ENCODE results near the gene MBD2.
"Not testable (repeated sequence)": the region's sequence is repeated elsewhere in the genome, so short reads cannot be mapped to it uniquely, and the experiment has no call there.

The MBD2 gene, protein sequence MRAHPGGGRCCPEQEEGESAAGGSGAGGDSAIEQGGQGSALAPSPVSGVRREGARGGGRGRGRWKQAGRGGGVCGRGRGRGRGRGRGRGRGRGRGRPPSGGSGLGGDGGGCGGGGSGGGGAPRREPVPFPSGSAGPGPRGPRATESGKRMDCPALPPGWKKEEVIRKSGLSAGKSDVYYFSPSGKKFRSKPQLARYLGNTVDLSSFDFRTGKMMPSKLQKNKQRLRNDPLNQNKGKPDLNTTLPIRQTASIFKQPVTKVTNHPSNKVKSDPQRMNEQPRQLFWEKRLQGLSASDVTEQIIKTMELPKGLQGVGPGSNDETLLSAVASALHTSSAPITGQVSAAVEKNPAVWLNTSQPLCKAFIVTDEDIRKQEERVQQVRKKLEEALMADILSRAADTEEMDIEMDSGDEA

DNA sequence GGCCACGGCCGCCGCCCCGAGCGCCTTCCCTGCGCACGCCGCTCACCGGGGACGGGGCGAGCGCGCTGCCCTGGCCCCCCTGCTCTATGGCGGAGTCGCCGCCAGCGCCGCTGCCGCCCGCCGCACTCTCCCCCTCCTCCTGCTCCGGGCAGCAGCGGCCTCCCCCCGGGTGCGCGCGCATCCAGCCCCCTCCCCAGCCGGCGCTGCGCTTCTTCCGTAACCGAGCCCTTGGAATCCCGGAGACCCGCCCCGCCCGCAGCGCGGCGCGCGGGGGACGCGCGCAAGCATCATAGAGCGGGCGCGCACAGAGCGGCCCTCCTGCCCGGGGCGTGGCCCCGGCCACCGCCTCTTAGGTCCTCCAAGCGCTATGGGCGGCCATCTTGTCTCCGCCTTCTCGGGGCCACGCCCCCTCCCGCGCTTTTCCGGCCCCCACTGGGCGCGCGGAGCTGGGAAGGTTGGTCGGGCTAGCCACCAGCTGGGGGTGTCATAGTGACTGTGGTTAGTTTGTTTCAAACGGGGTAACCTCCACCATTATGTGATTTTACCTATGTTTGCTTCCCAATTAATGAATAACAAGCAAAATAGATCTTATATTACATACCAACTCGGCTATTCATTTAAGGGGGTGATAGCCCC, at the start of gene MBD2:
Gene MBD2 (minus strand): TSS at position 291 of the 636 bp plus-strand sequence. CDS start 110 bp downstream, at position 181.
- peak; percentile 98 for DNase-seq (ENCODE audit: low spot score)

DNA sequence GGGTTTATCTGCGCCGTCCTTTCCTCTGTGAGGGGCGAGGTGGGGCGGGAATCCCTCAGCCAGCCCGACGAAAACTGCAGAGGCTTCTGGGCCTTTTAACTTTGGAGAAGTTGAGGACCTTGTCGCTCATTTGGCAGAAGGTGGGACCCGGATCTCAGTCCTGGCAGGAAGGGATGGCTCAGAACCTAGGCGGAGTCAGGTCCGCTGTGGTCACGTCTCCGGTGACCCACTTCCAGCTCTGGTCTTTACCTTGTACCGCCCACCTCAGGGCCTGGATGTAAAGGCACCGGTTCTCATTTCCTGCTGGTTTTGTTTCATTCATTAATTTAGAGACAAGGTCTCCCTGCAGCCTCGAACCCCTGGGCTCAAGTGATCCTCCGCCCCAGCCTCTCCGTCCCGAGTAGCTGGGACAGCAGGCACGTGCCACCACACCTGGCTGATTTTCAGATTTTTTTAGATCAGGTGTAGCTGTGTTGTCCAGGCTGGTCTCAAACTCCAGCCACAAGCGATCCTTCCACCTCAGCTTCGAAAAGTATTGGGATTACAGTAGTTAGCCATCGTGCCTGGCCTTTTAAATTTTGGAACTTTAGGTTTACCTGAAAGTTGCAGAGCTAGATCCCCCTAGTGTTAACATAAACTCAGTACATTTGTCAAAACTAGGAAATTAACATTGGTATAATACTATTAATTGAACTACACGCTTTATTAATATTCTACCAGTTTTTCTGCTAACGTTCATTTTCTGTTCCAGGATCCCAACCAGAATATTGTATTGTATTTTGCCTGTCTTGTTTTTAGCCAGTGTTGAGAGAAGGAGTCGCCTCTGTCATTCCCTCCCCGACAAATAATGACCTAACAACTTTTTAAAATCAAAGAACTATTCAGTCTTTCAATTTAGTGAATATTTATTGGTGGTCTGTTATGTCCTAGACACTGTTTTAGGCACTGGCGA, 45.7 kb upstream of the MBD2 start:
- peak; percentile 72 for DNase-seq (ENCODE audit: low spot score)

GRCh38 chr18:54268751-54269150, 44.3 kb upstream of the MBD2 start:
- peak; percentile 49 for DNase-seq (ENCODE audit: low spot score)

DNA sequence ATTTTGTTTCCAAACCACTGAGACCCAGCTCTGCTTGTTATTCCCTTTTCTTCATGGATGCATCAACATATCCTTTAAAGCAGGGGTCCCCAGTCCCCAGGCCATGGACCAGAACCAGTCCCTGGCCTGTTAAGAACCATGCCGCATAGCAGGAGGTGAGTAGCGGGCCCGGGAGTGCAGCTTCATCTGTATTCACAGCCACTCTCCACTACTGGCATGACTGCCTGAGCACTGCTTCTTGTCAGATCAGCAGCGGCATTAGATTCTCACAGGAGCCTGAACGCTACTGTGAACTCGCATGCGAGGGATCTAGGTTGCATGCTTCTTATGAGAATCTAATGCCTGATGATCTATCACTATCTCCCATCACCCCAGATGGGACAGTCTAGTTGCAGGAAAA, 43.2 kb upstream of the MBD2 start:
- DNase-seq (ENCODE audit: low spot score): no peak

- no peak for DNase-seq (ENCODE audit: low spot score)
These were observed 39.5 kb upstream of the MBD2 start for GRCh38 chr18:54263904-54264336.

GRCh38 chr18:54261894-54262293, 37.4 kb upstream of the MBD2 start:
- DNase-seq (ENCODE audit: low spot score): no peak

GRCh38 chr18:54260396-54261072, 36.1 kb upstream of the MBD2 start:
- no peak for DNase-seq (ENCODE audit: low spot score)

- not testable (repeated sequence) for DNase-seq (ENCODE audit: low spot score)
These were observed 33.3 kb upstream of the MBD2 start for GRCh38 chr18:54257818-54258217.

DNA sequence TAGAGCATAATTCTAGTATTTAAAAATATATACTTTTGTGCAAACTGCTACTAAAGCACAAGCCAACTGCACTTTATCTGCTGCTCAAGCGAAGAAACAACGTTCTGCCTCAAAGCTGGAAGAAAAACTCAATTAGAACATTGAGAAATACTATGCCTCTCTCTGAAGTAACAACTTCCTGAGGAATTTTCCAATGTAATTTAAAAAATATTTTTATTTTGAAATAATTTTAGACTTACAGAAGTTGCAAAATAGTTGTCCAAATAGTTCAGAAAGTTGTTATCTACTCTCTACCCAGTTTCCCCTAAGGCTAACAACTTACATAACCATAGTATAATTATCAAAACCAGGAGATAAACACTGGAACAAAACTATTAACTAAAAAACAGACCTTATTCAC, 32.5 kb upstream of the MBD2 start:
- no peak for DNase-seq (ENCODE audit: low spot score)

DNA sequence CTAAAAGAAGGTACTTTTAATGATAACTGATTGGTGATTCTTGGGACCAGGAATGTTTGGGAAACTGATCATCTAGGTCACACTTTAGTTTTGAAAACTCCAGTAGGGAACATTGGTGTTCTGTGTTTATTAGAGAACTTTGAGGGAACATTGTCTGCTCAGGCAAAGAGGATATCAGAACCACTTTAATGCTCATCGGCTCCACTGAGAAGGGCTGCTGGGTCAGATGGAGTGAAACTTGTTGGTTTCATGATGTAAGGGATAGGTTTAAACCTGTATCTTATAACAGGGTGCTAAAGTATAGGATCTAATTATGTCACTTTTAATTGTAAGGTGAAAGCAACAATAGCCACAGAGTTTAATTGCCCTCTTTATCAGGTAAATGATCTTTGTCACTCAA, 30.7 kb upstream of the MBD2 start:
- DNase-seq (ENCODE audit: low spot score): no peak

- no peak for DNase-seq (ENCODE audit: low spot score)
These were observed 29.8 kb upstream of the MBD2 start for GRCh38 chr18:54254265-54254758.

GRCh38 chr18:54251606-54252390, 27.3 kb upstream of the MBD2 start:
- DNase-seq (ENCODE audit: low spot score): no peak

GRCh38 chr18:54250846-54251261, 26.4 kb upstream of the MBD2 start:
- peak; percentile 38 for DNase-seq (ENCODE audit: low spot score)

DNA sequence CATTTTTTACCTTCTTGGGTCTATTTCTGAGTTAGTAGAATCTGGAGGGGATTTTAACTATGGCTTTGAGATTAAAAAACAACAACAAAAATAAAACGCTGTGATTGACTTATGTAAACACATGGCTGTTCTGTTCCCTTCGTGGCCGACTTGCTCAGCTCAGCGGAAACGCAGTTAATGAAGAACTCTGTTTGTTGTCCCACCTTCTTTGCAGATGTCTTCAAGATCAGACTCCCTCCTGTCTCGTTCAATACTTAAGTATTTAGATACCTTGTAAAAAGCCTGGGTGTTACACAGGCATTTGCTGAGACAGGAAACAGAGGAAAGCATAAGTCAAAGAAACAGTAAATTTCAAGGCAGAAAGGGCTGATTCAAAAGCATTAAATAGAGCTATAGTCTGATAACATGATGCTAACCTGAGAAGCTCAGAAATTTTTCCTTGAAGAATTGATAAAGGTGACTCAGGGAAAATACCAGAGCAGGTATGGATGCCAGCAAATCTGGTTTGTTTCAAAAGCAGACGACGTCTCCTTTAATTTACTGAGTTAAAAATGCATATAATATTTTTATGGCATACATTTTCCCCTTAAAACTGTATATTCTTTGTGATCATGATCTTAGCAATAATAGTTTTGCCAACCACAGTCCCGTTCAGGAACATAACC, 23.2 kb upstream of the MBD2 start:
- no peak for DNase-seq (ENCODE audit: low spot score)

GRCh38 chr18:54242327-54242726, 17.9 kb upstream of the MBD2 start:
- DNase-seq (ENCODE audit: low spot score): no peak

- DNase-seq (ENCODE audit: low spot score): no peak
These were observed 17.0 kb upstream of the MBD2 start for GRCh38 chr18:54241483-54241882.

- DNase-seq (ENCODE audit: low spot score): no peak
These were observed 16.2 kb upstream of the MBD2 start for GRCh38 chr18:54240629-54241107.

- DNase-seq (ENCODE audit: low spot score): no peak
These were observed 15.1 kb upstream of the MBD2 start for GRCh38 chr18:54239601-54240000.

GRCh38 chr18:54239091-54239490, 14.6 kb upstream of the MBD2 start:
- DNase-seq (ENCODE audit: low spot score): no peak
